ENCODE results near the gene SH3BP2.

- TF ChIP-seq POLR2A (IDR thresholded peaks at IDR 0.05) = no peak
- TF ChIP-seq CTCF (IDR thresholded peaks at IDR 0.05) = no peak
Observed at GRCh38 chr4:2850966-2851798, 58.3 kb downstream of the SH3BP2 start.

All from transverse colon (tissue), 3 donors.